Epidermal melanocyte (primary cell): ENCODE measurements around the gene NACA2.
"Not testable (repeated sequence)": the region's sequence is repeated elsewhere in the genome, so short reads cannot be mapped to it uniquely, and the experiment has no call there.

Experiments
- DNase-seq: peaks from one replicate; pipeline ENCODE4 v3.0.0; 2011; ENCODE audit warnings: low spot score; ENCODE audit not compliant: insufficient read length

The NACA2 gene

DNA sequence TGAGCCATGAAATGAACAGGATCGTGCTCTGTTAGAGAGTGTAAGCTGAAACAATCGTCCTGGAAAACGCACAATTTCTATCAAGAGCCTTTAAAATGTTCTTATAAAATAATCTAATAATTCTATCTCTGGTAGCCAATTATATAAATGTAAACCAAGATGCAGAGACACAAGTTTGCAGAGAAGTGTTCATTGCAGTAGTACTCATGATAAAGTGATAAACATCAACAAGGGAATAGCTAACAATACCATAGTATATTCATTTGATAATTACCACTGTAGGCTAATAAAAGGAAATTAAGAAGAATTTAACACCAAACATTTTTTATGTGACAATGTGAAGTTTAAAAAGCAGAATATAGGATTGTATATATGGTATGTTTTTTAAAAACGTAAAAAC is 12.4 kb downstream of the NACA2 start:
- DNase-seq: no peak

DNA sequence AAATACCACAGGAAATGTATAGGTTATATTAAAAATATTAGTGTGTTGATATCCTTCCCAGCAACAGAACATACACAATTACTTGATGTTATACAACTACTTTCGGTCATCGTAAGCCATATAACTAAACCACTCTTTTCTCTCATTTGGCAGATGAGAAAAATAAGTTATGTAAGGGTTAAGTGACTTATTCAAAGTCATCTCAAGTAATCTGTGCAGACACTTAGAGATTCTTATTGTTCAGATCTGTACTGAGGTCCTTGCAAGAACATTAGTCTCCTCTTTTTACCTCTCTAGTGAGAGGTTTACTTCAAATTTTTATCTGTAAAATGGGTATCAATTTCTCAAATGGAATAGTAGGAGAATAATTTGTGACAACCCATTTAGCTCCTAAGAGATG is 15.0 kb downstream of the NACA2 start:
- no peak for DNase-seq

DNA sequence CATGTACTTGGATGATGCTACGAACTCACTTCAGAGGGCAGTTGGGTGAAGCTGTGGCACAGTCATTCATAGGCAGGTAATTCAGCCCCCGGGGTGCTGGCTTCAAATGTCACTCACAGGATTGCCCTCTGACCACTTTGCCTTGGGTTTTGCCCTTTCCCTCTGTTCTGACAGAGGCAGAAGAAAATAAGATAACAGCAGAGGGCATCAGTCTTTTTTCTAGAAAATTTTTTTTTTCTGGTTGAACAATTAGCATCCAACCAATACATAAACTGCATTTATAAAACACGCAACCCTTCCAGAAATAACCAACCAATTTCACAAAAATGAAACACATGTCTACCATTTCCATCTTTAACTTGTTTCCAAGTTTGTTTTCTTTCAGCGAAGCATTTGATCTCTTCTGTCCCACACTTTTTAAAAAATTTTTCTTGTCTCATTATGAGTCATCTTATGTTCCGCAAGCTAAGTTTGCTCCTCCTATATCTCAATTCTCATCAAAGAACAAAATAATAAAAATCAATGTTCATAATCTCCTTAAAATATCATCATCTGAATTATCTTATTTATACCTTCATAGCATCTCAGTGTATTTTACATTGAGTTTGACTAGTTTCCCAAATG is 15.6 kb downstream of the NACA2 start:
- DNase-seq: no peak

DNA sequence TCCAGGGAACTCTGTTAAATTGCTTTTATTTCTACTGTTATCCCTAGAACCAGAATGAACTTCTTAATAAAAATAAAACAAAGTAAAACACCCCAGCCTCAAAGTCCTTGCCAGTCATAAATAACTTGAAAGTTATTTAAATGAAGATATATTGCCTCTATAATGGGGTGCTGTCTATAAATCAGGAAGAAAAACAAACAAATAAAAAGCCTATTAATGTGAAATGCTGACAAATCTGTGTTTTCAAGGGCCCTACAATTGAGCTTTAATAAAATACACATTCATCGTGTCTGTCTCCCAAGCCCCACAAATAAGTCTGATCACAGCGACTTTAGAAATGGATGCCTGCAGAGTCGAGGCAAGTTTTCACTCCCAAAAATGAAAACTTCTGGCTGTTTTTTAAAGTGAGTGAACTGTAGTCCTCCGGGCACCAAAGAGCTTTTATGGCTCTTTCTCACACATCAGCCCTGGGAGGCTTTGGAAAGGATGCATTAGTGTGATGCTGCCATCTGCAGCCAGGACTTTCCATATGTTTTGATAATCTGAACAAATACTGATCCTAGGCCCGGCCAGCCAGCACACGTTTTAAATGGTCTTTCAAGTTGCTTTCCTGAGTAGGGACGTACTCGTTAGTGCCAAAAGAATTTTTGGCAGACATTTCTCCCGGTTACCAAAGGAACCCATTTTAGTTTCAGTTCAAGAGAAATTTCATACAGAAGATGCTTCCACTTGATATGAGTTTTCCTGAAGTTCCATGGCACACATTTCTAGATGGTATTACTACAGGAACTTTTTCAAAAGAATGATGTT is 16.3 kb downstream of the NACA2 start:
- no peak for DNase-seq

DNA sequence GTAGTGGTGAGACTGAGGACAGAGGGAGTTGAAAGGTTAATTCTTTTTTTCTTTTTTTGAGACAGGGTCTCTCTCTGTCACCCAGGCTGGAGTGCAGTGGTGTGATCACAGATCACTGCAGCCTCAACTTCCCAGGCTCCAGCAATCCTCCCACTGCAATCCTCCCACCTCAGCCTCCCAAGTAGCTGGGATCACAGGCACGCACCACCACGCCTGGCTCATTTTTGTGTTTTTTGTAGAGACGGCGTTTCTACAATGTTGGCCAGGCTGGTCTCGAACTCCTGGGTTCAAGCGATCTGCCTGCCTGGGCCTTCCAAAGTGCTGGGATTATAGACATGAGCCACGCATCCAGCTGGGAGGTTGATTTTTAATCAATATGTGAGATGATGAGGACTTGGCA is 18.5 kb downstream of the NACA2 start:
- DNase-seq: not testable (repeated sequence)

DNA sequence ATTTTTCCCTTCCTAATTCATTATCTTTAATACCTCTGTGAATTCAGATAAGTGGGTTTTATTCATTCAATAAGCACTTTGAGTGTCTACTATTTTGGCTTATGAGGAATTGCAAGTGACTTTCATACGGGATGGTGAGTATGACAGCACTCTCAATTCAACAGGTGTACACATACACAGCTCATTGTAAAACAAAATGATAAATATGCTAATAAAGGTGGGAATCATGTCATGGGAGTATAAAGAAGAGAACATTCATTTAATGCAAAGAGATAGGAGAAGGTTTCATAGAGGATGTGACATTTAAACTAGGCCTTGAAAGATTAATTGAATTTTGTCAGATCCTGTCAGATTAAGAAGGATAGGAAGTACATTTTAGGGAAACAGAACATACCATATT is 19.4 kb downstream of the NACA2 start:
- DNase-seq: no peak

DNA sequence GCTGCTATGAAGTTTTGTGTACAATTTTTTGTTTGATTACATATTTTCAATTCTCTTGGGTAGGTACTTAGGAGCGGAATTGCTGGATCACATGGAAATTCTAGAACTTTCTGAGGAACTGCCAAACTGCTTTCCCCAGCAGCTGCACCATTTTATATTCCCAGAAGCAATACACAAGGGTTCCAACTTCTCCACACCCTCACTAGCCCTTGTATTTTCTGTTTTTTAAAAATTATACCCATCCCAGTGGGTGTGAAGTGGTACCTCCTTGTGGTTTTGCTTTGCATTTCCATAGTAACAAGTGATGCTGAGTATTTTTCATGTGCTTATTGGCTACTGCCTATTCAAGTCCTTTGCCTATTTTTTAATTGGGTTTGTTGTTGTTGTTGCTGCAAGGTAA is 20.9 kb downstream of the NACA2 start:
- DNase-seq: no peak

DNA sequence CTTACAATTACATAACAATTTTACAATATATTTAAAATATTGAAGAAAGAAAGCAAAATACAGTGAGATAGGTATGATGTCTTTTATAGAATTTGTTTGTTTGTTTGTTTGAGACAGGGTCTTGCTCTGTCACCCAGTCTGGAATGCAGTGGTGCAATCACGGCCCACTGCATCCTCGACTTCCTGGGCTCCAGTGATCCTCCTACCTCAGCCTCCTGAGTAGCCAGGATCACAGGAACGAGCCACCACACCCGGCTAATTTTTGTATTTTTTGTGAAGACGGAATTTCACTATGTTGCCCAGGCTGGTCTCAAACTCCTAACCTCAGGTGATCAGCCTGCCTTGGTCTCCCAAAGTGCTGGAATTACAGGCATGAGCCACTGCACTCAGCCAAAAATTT is 21.5 kb downstream of the NACA2 start:
- not testable (repeated sequence) for DNase-seq

DNA sequence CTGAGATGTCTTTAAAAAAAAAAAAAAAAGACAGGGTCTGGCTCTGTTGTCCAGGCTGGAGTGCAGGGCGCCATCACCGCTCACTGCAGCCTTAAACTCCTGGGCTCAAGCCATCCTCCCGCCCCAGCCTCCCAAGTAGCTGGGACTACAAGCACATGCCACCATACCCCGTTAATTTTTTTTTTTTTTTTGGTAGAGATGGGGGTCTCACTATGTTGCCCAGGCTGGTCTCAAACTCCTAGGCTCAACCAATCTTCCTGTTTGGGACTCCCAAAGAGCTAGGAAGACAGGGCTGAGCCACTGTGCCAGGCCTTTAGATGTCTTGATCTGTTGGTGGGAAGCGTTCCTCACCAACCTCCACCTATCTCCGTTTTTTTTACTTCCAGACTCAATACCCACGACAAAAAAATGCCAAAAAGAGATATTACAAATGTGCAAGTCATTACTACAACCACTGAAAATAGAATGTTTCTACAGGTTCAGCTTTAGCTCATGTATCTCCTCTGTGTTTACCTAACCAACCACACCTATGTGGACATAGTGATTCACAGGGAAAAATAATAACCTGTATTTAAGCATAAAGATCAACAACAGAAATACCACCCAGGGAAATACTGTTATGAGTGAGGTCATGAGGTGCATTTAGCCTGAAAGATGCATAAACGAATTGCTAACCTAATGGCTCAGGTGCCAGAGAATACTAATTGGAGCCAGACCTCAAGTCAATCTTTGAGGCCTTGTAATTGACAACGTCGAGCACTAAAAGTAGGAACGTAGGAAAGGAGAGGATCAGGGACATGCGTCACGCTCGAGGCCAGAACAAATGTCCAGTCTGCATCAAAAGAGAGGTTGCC is 22.6 kb downstream of the NACA2 start:
- no peak for DNase-seq

DNA sequence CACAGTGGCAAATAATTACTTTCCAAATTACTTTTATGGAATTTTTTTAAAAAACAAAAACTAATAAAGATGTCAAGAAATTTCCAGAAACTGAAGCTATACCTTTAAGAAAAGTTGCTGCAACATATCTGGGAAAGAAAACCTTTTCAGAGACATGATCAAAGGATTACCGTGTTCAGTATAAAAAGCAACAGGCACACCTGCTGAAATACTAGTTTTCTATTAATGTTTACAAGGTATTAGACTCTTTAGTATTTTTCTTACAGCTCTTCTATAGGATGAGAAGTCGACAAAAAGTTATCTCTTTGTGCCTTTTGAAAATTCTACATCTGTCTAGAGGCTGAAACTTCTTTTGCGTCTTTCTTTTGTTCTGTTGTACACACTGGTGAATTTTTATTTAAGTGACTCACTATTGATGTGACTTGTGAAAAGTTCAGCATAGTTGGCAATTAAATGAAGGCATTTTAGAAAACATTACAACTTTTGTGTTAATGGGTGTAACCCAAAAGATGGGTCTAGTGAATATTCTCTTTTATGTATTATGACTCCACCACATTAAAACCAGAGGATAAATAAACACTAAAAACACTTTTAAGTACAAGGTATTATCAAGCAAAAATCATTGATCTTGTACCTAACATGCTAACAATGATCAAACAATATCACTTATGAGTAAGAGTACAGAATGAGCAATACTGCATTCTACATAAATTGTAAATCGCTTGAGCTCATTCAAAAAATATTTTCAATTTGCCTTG is 23.8 kb downstream of the NACA2 start:
- DNase-seq: no peak

DNA sequence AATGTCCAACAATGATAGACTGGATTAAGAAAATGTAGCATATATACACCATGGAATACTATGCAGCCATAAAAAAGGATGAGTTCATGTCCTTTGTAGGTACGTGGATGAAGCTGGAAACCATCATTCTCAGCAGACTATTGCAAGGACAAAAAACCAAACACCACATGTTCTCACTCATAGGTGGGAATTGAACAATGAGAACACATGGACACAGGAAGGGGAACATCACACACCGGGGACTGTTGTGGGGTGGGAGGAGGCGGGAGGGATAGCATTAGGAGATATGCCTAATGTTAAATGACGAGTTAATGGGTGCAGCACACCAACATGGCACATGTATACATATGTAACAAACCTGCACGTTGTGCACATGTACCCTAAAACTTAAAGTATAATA is 24.6 kb downstream of the NACA2 start:
- not testable (repeated sequence) for DNase-seq

DNA sequence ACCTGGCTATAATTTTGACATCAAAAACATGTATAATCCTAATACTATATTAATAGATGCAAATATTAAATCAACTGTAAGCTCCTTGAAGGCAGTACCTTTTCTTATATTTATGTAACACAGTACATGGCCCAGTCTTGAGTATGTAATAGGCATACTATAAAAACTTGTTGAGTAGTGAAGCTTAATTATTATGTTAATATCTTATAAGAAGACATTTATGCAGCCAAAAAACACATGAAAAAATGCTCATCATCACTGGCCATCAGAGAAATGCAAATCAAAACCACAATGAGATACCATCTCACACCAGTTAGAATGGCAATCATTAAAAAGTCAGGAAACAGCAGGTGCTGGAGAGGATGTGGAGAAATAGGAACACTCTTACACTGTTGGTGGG is 25.2 kb downstream of the NACA2 start:
- DNase-seq: not testable (repeated sequence)

DNA sequence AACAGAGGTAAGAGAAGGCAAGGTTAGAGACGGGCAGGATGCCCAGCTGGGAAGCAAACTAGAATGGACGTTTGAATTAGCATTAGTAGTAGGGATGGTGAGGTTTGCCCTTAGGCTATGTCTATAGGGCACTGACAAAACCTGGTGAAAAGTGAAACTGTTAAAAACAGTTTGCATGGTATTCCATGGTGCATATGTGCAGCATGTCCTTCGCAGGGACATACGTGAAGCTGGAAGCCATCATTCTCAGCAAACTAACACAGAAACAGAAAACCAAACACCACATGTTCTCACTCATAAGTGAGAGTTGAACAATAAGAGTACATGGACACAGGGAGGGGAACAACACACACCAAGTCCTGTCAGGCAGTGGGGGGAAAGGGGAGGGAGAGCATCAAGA is 25.8 kb downstream of the NACA2 start:
- DNase-seq: no peak

DNA sequence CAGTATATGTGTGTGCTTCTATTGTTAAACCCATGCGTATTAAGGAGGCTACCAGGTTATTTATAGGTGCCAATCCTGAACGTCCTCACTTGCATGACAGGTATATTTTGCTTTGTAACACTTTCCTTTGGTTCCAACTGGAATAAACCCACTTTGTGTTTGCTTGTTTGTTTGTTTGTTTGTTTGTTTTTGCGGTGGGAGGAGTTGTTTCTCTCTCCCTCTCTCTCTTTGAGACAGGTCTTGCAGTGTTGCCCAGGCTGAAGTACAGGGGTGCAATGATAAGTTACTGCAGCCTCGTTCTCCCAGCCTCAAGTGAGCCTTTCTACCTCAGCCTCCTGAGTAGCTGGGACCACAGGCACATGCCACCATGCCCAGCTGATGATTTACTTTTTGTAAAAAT is 28.7 kb downstream of the NACA2 start:
- no peak for DNase-seq

DNA sequence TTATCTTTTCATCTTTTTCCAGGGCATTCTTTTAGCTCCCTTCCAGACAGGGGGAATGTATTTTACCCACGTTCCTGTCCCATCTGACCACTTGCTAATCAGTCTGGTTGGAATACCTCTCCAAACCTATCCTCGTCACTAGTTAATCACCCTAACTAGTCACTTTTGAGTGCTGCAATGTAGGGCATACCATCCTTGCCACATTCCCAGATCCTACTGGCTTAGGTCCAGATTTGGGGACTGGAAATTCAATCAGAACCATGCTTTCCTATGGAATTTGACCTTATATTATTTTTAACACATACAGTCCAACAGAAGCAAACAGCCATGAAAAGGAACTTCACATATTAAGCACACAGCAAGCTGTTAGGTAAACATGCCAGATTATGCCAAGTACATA is 29.7 kb downstream of the NACA2 start:
- DNase-seq: no peak

DNA sequence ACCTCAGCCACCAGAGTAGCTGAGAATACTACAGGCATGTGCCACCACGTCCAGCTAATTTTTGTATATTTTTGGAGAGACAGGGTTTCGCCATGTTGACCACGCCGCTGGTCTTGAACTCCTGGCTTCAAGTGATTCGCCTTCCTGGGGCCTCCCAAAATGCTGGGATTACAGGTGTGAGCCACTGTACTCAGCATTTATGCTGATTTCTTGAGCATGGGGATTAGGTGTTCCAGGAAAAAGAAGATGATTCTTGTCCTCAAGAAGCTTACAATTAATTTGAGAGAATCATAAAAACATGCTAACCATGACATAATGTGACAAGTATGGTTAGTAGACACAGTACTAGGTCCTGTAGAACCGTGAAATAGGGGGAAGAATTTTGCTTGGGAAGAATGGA is 30.9 kb downstream of the NACA2 start:
- DNase-seq: no peak

DNA sequence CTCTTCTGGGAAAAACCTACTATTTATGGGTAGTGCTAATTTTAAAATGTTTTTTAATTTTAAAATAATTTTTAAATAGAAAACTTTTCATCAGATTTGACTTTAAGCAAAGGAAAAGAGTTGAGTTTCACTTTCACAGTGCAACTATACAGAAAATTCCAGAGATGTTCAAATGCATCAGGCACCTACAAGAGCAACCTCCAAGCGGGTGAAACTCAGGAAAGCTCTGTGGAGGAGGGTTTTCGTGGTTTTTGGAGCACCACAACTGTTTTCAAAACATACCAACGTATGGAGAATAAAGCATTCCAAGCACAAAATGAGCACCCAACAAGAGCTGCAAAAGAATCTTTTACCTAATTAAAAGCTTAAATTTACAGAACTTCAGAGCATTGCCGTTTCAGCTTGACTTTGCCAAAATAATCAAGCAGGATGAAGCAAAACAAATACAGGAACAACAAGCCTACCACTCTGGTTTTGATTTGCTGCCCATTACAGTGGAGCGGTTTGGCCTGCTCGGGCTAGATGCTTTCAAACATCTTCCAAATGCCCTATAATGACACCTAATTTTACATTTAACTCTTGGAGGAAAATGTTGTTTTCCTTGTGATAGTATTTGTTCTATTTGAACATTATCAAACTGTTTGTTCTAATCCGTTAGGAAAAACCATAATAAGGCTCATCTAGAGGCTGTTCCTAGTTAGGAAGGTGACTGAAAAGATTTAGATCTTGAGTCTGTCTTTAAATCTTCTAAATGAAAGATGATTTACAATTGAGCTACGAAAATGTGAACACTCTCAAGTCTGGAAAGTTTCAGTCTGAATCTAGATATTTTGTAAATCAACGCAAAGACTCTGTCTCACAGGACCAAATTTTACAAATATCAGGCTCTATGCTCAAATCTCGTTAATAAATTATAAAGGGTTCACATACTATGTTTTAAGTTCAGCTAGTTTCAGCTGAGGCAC is 34.5 kb downstream of the NACA2 start:
- DNase-seq: no peak

DNA sequence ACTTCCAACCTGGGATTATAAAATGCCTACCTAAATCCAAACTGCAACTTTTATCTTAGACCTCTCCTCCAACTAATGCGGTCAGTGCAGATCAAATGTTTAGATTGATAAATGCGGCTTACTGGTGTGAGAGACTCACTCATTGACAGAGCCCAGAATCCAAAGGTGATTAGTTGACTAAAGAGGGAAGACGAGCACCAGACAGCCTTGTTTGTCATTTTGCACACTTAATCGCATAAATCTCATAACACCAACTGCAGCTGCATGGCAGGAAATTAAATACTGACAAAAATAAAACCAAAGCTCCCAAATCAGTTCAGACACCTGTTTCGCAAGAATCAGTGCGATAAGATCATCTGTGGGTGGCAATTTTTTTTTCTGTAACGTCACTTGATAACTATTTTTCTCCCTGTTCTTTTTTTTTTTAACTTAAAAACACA is 35.9 kb downstream of the NACA2 start:
- DNase-seq: no peak

DNA sequence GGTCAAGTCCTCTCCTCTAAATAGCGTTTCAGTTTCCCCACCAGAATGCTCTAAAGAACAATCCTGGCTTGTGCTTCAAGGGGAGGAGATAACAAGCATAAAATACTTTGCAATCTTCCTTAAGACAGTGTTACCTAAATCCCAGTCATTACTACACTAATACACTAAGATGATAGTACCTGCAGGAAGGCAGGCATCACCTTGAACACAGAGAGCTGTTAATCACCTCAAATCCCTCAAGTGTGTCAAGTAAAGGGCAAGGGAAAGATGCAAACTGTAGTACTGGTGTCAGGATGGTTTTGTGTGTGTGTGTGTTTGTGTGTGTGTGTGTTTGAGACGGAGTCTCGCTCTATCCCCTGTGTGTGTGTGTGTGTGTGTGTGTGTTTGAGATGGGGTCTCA is 36.8 kb downstream of the NACA2 start:
- no peak for DNase-seq

DNA sequence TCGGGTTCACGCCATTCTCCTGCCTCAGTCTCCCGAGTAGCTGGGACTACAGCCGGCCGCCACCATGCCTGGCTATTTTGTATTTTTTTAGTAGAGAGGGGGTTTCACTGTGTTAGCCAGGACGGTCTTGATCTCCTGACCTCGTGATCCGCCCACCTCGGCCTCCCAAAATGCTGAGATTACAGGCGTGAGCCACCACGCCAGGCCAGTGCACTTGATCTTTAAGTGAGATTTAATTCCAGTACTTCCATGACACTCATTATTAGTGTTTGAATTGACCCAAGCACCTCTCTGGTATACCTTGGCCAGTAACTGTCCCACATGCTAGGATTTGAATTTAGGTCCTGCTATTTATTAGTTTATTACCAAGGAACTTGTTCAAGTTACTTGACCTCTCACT is 38.5 kb downstream of the NACA2 start:
- not testable (repeated sequence) for DNase-seq
